Forelimb muscle (tissue), 1 donor: ENCODE data around the gene C15orf62. TPM values are rescaled to one million over a fixed set of nuclear protein-coding genes. Genes with fewer than 3 reads are reported as not detected.

Experiments
- DNase-seq: peaks from one replicate; pipeline ENCODE4 v3.0.0-alpha.2; 2013; ENCODE audit warnings: low read depth
- polyA plus RNA-seq: library from polyadenylated mRNA; unstranded; fragments of 120-200 nt; gene quantifications from one replicate; pipeline ENCODE4 v1.2.1, GENCODE V29; 2013; ENCODE audit not compliant: insufficient read length

Gene C15orf62
- polyA plus RNA-seq, 1 donor, result 1.9 TPM

DNA sequence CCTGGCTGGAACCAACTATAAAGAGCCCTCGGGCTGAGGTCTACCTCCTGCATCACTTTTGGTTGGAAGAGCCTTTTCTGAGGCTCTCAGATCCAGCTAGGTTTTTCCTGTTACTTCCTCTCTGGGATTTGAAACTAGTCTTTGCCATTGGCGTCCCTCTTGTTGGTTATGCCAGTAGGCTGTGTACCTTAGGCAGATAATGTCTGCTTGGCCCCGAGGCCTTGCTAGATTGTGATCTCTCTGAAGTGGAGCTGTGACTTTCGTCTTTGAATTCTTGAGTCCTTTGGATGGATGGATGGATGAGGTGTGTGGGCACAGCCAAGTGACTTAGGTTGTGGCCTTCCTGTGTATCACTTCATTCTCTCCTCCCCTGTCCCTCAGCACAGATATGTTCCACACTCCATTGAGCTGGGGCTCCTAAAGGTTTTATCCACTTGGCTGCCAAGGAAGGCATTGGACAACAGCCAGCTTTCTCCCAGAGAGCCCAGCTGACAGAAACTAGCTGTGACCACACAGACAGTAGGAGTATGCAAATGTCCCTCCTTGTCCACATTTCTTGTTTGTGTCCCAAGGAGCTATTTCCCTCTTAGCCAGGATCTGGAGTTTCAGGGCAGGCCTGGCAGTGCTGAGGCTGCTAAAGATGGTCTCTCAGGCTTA lies 45.4 kb downstream of the C15orf62 start:
- no peak for DNase-seq

DNA sequence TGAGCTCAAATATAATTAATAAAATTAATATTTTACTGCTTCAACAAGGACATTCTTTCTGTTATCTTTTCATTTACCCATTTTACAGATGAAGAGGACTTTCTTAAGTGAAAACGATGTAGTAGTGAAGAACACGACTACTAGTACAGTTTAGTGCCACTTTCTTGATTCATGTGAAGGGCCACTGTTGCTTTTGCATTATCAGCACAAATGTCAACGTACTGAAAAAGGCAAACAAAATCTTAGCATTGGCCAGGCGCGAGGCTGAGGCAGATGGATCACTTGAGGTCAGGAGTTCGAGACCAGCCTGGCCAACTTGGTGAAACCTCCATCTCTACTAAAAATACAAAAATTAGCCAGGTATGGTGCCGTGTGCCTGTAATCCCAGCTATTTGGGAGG lies 49.3 kb downstream of the C15orf62 start:
- DNase-seq, result no peak

GRCh38 chr15:40821195-40821594 lies 51.4 kb downstream of the C15orf62 start:
- DNase-seq, result no peak

Other genes starting within 250 kb of the C15orf62 start
- gene CCDC32, start 204.9 kb upstream of the C15orf62 start, polyA plus RNA-seq, result 14.7 TPM
- gene RPUSD2, start 200.7 kb upstream of the C15orf62 start, polyA plus RNA-seq, result 8.7 TPM
- gene KNL1, start 175.7 kb upstream of the C15orf62 start, polyA plus RNA-seq, result 7.5 TPM
- gene RAD51, start 74.8 kb upstream of the C15orf62 start, polyA plus RNA-seq, result 7.0 TPM
- 20.2 TPM for gene RMDN3, start 14.7 kb upstream of the C15orf62 start, polyA plus RNA-seq
- gene GCHFR, start 5.9 kb upstream of the C15orf62 start, polyA plus RNA-seq, result 5.6 TPM
- gene ZFYVE19, start 37.1 kb downstream of the C15orf62 start, polyA plus RNA-seq, result 16.1 TPM
- 22.8 TPM for gene DNAJC17, start 37.5 kb downstream of the C15orf62 start, polyA plus RNA-seq
- 0.19 TPM for gene PPP1R14D, start 58.7 kb downstream of the C15orf62 start, polyA plus RNA-seq
- 0.49 TPM for gene SPINT1, start 74.1 kb downstream of the C15orf62 start, polyA plus RNA-seq
- gene RHOV, start 104.3 kb downstream of the C15orf62 start, polyA plus RNA-seq, result 0.34 TPM
- 9.3 TPM for gene VPS18, start 124.5 kb downstream of the C15orf62 start, polyA plus RNA-seq
- gene DLL4, start 159.4 kb downstream of the C15orf62 start, polyA plus RNA-seq, result 14.1 TPM
- gene CHAC1, start 183.5 kb downstream of the C15orf62 start, polyA plus RNA-seq, result 9.5 TPM